Activated T-helper 9 cell treated with anti-CD3 and anti-CD28 coated beads, Interleukin-2, amount 50 U/mL, for 16 hours (primary cell): Measurements from ENCODE around the gene SZRD1.

Experiments
- DNase-seq: peaks from one replicate; pipeline ENCODE4 v3.0.0-alpha.2; 2020; ENCODE audit warnings: low read depth

Gene SZRD1

DNA sequence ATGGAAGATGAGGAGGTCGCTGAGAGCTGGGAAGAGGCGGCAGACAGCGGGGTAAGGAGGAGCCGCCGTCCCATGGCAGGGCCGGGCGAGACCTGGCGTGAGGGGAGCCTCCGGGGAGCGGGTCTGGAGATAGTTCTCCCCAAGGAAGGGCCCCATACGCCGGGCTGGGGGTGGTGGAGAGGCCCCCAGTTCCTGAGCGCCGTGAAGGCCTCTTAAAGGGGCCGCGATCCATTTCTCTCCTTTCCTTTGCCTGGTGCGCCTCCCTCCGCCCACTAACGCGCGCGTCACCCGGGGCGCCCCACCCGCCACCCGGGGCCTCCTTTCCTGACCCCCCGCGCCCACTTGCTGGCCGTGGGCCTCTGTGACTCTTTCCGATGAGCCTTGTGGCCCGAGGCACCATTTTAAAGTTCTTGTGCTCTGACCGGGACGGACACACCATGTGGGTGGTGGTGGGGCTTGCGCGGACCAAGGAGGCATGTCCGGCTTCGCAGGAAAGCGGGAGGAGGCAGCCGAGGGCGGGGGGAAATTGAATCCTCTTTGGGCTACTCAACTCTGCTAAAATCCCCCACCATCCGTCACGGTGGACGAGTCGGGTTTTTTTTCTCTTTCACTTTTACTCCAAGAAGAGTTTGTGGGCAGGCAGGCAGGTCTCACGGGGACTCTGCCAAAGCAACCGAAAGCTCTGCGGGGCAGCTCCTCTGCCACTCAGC is 371 bp downstream of the SZRD1 start:
- DNase-seq = peak; percentile 81

DNA sequence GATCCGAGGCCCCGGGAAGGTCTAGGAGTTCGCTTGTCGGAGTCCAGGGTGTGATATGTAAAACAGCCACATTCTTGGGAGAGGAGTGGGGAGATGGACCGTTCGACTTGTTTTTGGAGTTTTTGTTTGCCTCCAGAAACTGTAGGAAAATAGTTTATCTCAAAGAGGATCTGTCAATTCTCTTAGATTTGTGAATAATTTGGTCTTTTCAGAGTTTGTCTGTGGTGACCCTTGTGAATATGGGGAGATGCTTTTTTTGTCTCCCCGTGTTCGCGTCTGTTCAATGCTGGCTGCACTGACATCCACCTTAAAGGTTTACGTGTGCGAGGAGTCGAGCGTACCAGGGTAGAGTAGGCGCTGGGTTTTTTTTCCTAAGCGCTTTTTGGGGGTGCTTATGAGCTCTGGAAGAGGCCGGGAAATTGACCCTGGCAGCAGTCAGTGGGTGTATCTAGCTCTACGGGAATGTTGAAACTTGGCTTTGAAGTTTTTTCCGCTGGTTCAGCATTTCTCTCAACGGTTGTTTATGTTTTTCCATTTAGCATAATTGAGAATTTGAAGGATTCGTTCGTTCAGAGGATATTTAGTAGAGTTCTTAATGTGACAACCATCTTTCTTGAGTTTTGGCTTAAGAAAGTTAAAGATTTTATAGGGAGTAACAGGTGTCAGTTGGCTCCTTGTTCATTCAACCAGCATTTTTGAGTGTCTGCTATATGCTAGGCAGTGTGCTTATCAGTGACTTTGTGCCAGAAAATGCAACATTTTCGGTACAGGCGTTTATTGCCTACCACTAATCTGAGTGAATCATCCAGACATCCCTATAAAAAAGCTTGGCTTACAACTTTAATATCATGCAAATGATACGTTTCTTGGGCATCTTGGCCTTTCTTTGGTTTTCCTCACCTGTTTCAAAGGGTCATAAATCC is 1.2 kb downstream of the SZRD1 start:
- DNase-seq = no peak

- DNase-seq = no peak
Observed at GRCh38 chr1:16369821-16370220, 2.8 kb downstream of the SZRD1 start.

GRCh38 chr1:16371725-16372124 is 4.7 kb downstream of the SZRD1 start:
- no peak for DNase-seq

- DNase-seq = no peak
Observed at GRCh38 chr1:16372535-16373285, 5.7 kb downstream of the SZRD1 start.

DNA sequence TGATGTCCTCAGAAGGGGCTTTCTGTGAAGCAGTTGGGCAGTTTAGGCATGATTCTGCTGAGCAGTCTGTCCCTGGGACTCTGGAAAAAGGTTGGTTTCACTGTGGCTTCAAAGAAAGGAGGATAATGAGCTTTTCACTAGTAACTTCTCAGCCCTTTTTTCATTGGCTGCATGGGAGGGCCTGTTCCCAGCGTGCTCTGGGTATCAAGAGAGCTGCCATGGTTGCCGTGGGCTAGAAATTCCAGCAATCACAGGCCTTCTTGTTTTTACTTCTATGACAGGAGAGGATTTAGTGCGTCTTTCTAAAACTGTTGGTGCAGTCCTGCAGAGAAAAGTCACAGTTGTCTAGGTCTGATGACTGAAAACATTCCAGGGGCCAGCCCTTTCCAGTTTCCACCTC is 7.2 kb downstream of the SZRD1 start:
- no peak for DNase-seq

DNA sequence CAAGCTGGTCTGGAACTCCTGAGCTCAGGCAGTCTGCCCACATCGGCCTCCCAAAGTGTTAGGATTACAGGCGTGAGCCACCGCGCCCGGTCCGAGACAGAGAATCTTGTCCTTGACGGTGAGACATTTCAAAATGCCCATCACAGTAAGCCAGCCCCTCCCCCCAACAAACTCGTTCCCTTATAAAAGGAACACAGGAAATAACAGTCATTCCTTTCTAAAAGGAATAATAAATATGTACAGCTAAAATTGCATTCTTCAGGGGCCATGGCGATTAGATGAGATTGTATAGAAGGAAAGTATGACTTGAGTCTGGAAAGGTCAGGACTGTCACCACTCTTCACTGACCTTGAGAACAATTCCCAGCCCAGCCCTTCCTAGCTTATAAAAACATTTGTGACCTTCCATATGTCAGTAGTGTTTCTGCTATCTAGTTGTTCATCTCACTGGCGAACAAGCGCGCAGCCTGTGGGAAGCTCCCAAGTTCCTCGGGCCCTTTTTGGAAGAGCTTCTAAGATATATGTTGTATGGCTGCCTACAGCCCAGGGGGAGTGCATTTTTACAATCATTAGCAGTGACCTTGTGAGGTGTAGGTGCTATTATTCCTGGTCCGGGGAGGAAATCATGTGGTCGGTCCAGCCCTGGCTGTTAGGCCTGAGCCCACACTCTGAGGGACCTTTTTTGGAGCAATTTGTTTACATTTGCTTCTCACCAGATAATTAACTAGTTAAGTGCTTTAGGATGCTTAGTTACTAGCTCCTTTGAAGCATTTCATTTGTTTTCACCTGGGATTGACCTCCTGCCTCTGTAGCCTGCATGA is 8.7 kb downstream of the SZRD1 start:
- DNase-seq = no peak

- DNase-seq = no peak
Observed at GRCh38 chr1:16376971-16377370, 9.9 kb downstream of the SZRD1 start.

GRCh38 chr1:16378443-16378842 is 11.4 kb downstream of the SZRD1 start:
- no peak for DNase-seq

- DNase-seq = no peak
Observed at GRCh38 chr1:16380868-16381267, 13.8 kb downstream of the SZRD1 start.

GRCh38 chr1:16383888-16384287 is 16.8 kb downstream of the SZRD1 start:
- DNase-seq = no peak

- no peak for DNase-seq
Observed at GRCh38 chr1:16385659-16386453, 18.8 kb downstream of the SZRD1 start.

- DNase-seq = no peak
Observed at GRCh38 chr1:16386454-16387113, 19.5 kb downstream of the SZRD1 start.

DNA sequence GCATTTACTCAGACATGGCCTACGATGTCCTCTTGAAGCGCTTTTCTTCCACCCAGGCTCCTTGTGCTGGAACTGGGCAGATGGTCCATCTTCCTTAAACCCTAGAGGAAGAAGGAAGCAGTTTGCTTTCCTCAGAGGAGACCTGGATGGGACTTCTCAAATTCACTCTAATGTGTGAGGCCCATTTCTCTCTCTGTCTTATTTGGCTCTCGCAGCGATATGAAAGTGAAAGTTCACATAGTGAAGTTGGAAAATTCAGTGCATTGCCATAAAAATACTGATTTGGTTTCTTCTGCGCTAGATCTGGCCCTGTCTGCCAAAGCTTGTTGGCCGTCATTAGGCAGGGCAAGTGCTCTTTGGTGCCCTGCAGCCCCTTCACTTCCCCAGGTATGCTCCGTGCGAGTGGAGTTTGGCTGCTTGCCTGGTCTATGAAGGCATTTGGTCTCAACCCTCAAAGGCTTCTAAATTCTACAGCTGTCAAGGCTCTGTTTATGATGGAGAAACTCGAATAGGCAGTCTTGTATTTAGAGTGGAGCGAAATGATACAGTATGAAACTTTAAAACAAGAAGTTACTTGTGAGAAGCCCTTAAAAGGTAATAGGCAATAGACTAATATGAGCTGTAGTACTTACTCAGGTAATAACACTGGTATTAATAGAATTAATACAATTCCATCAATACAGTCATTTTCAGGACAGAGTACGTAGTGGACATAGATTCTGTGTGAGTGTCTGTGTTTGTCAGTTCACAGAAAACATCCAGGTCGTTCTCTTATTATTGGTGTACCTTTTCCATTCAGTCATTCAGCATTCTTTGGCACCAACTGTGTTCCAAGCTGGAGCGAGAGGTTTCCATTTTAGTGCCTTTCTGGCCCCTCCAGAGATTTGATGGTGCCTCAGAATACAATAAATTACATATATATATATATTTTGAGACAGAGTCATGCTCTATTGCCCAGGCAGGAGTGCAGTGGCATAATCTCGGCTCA is 20.5 kb downstream of the SZRD1 start:
- no peak for DNase-seq

DNA sequence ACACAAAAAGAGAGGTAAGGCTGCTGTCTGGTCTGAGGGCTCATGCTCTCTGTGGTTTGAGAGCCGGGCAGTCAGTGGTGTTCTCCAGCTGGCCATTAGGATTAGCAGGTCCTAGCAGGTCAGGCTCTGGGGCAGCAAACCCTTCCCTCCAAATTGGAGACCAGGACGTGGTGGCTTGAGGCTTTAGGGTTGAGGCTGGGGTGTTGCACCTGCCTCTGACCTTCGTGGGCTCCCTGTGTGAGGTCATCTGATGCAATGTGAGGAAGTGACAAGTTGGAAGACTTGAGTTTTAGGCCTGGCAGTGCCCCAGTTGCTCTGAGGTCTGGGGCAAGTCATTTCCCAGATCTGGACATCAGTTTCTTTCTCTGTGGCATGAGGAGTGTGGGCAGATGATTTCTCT is 24.4 kb downstream of the SZRD1 start:
- DNase-seq = no peak

GRCh38 chr1:16392740-16393569 is 25.9 kb downstream of the SZRD1 start:
- no peak for DNase-seq

DNA sequence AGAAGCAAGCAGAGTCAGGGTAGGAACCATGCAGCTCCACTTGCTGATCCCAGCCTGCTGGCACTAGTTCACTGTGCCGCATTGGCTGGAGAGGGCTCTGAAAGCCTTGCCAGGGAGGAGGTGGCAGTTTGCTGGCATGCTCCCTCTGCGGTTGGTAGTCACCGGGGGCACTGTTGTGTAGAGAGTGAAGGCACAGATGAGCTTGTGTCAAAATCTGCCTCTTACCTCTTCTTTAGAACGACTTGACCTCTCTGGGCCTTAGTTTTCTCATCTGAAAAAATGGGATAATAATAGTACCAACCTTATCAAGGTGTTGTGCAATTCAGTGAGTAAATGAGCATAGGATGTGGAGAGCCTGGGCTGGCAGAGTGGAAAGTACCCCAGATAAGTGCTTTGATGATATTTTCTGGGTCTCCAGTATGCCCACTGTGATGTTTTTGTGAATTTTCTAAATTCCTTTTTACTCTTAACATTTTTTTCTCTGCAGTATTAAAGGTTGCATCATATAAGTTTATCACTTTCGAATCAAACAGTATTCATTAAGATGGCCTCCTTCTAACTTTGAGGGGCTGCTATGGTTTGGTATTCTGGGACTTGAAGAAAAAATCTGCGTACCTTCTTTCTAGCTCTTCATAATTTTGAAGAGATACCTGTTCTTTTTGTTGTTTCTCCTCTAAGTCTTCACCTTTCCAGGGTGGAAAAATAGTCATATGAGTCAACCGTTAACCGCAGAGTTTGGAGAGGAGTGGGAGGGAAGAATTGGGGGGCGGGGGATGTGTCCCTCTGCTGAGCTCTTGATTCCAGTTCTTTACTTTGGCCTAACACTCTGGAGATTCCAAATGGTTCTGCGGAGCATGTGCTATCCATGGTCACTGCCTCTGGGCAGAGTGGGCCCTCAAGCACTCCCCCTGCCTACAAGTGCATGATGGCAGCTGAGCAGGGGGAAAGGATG is 26.8 kb downstream of the SZRD1 start:
- DNase-seq = no peak
